ENCODE data around the gene CACNA1D.

DNA sequence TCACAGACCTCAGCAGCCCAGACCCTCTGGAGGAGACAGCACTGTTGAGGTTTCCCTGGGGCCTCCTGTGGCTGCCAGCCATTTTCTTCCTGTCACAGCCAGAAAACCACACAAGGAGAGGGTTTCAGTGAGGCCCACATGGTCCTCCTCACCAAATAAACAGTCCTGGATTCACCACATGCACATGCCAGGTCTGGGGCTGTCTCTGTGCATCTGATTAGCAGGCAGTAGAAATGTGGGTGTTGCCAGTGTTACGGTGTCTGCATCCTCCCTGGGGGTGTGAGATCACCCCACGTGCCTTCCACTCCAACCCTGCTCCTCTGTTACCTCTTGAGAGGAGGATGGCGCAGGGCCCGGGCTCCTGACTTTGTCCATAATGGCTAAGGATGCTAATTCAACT, 211.4 kb downstream of the CACNA1D start:
- TF ChIP-seq, protein P1, sequence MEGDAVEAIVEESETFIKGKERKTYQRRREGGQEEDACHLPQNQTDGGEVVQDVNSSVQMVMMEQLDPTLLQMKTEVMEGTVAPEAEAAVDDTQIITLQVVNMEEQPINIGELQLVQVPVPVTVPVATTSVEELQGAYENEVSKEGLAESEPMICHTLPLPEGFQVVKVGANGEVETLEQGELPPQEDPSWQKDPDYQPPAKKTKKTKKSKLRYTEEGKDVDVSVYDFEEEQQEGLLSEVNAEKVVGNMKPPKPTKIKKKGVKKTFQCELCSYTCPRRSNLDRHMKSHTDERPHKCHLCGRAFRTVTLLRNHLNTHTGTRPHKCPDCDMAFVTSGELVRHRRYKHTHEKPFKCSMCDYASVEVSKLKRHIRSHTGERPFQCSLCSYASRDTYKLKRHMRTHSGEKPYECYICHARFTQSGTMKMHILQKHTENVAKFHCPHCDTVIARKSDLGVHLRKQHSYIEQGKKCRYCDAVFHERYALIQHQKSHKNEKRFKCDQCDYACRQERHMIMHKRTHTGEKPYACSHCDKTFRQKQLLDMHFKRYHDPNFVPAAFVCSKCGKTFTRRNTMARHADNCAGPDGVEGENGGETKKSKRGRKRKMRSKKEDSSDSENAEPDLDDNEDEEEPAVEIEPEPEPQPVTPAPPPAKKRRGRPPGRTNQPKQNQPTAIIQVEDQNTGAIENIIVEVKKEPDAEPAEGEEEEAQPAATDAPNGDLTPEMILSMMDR (IDR thresholded peaks at IDR 0.05; ENCODE audit: low read depth, low read length), result no peak
- no peak for TF ChIP-seq EZH2phosphoT487 (IDR thresholded peaks at IDR 0.05; ENCODE audit: low read depth)

Measured in OCI-LY3 (cell line).